Right hindlimb (tissue), 1 donor: ENCODE data around the gene PLG.
"Not testable (repeated sequence)": the region's sequence is repeated elsewhere in the genome, so short reads cannot be mapped to it uniquely, and the experiment has no call there.

Experiments used
- DNase-seq: peaks from one replicate; pipeline ENCODE4 v3.0.0-alpha.2; 2018

Gene PLG

DNA sequence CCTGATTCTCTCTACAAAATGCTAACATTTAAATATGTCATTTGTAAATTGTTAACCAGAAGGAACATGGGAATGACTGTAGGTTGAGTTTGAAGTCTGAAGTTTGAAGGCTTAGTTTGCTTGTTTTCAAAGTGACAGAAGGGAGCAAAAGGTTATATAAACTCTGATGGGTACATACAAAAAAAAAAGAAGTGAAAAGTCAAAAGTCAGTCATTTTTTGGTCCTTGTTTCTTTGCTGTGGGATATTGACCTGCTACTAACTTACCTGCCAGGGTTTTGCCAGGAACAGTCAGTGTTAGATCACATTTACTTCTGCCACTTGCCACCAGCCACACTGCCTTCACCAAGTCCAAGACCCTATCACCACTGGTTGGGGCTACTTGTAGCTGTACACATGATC lies 6.9 kb downstream of the PLG start:
- DNase-seq: not testable (repeated sequence)

DNA sequence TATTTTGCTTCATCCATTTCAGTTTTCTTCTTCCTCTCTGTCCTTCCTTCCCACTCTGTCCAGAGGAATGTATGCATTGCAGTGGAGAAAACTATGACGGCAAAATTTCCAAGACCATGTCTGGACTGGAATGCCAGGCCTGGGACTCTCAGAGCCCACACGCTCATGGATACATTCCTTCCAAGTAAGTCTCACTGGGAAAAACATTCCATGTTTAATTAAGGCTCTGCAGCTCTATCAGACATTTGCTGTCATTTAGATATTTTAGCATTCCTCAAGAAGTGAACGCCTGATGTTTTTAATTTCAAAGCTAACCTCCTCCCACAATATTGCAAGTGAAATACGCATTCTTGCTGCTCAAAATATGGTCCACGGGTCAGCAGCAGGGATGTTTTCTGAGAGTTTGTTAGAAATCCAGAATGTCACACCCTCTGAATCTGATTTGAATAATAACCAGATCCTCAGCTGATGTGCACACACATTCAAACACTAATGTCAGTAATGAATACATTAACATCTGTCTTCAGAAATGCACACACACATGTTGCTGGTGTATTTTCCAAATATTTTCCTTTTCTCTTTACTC lies 12.8 kb downstream of the PLG start:
- no peak for DNase-seq

- DNase-seq: no peak
Measured at GRCh38 chr6:160730911-160731310, 28.9 kb downstream of the PLG start.

- DNase-seq: peak; percentile 42
Measured at GRCh38 chr6:160733050-160733646, 31.1 kb downstream of the PLG start.

DNA sequence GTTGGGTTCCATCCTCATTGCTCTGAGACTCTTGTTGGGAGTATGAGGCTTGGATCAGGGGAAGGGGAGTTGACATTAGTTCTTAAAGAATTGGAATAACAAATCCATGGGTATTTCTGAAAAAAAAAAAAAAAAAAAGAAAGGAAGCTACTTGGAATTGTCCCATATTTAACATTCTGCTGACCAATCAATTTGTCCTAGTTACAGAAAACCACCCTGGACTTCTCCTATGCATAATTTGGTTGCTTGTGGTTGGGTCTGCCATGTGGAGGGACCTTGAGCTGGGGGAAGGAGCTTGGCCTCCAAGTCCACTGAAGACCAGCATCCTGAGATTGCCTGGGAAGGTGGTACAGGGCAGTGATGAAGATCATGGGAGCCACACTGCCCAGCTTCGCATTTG lies 32.6 kb downstream of the PLG start:
- no peak for DNase-seq

GRCh38 chr6:160735523-160735922 lies 33.5 kb downstream of the PLG start:
- DNase-seq: no peak

DNA sequence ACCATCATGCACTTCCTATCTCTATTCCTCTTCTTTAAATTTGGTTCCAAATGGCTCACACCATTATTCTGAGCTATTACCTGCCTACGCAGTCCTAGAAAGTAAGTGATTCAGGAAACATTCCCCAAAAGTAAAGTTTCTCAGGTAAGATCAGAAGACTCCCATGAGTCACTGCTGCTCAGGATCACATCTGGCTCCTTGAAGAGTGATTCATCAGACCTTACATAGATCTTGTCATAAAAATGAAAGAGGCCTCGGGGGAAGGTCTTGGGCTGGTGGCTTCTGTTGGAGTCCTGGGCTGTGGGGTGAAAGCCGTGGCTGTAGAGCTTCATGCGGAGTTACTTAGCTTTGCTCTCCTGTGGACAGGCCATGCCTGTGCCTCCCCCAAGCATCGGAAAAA lies 35.9 kb downstream of the PLG start:
- DNase-seq: no peak

- DNase-seq: no peak
Measured at GRCh38 chr6:160739955-160740354, 37.9 kb downstream of the PLG start.

DNA sequence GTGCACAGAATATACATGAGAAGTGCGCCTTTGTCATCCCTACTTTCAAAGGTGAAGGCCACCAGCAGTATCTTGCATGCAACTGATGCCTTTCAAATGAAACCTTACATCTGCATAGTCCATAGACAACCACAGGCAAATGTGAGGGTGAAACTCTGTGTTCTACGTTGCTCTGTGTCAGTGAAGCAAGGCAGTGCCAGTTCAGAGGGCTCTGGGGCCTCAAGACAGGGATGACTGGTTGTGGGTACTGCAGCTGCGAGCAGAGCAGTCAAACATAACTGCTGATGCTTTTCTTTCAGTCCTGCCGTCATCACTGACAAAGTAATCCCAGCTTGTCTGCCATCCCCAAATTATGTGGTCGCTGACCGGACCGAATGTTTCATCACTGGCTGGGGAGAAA lies 39.0 kb downstream of the PLG start:
- not testable (repeated sequence) for DNase-seq

DNA sequence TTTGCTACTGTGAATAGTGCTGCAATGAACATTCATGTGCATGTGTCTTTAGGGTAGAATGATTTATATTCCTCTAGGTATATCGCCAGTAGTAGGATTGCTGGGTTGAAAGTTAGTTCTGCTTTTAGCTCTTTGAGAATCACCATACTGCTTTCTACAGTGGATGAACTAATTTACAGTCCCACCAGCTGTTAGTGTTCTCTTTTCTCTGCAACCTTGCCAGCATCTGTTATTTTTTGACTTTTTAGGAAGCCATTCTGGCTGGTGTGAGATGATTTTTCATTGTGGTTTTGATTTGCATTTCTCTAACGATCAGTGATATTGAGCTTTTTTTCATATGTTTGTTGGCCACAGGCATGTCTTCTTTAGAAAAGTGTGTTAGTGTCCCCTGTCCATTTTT lies 40.0 kb downstream of the PLG start:
- no peak for DNase-seq

- DNase-seq: no peak
Measured at GRCh38 chr6:160750276-160750689, 48.2 kb downstream of the PLG start.

- not testable (repeated sequence) for DNase-seq
Measured at GRCh38 chr6:160753211-160753610, 51.2 kb downstream of the PLG start.

GRCh38 chr6:160755165-160755564 lies 53.1 kb downstream of the PLG start:
- no peak for DNase-seq

GRCh38 chr6:160756021-160756420 lies 54.0 kb downstream of the PLG start:
- DNase-seq: no peak

GRCh38 chr6:160756871-160757270 lies 54.8 kb downstream of the PLG start:
- DNase-seq: no peak

DNA sequence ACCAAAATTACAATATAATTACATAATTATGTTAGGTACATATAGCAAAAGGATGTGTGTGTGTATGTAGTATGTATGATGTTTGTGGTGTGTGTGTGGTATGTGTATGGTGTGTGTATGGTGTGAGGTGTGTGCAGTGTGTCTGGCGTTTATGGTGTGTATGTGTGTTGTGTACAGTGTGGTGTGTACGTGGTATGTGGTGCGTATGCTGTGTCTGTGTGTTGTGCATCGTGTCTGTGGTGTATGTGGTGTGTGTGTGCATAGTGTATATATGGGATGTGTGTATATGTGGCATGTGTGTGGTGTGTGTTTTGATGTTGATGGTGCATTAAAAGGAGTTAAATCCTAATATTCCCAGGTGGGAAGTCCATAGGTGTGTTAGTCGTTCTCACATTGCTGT lies 62.8 kb downstream of the PLG start:
- no peak for DNase-seq

DNA sequence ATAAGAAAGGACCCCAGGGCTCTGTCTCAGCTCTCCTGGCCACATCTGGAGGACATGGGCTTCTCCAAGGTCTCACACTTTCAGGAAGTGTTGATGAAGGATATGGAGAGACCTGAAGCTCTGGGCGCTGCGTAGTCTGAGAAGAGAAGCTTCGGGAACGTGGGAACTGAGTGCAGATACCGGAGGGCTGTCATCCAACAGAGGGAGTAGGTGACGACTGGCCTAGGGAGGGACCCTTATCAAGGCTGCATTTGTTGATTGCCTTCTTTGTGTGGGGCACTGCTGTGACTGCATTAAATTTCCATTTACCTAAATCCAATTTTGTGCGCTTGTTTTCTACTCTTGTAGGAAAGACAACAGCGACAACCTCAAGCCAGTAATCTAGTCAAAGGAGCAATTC lies 63.4 kb downstream of the PLG start:
- DNase-seq: no peak

DNA sequence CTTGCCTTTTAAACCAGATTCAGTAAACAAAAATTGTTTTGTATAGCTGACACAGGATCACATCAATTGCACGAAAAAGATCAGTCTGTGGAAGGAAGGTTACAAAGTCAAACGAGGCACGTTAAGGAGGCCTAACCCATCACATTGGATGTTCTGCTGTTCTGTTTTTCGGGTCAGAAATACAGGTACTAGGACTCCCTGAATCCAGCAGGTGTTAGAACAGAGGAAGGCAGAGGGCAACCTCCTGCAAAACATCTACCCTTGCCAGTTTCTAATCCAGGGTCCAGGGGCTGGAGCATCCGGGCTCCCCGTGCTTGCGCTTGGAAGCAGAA lies 64.6 kb downstream of the PLG start:
- no peak for DNase-seq

GRCh38 chr6:160766989-160767646 lies 65.1 kb downstream of the PLG start:
- DNase-seq: peak; percentile 83

DNA sequence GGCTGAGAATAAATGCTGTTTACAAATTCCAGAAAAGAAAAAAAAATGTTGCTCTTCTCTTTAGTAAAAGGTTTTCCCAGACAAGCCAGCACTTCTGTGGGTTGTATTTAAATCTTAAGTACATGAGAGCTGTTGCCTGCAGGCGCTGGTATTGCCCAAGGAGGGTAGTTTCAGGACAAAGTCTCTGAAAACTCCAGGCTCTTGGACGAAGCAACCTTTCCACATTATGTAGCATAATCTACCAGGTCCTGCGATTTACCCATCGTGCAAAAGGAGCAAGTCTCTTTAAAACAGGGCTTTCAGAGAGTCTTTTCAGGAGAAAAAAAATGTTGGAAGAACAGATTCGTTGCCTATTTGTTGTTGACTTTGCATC lies 65.6 kb downstream of the PLG start:
- no peak for DNase-seq

DNA sequence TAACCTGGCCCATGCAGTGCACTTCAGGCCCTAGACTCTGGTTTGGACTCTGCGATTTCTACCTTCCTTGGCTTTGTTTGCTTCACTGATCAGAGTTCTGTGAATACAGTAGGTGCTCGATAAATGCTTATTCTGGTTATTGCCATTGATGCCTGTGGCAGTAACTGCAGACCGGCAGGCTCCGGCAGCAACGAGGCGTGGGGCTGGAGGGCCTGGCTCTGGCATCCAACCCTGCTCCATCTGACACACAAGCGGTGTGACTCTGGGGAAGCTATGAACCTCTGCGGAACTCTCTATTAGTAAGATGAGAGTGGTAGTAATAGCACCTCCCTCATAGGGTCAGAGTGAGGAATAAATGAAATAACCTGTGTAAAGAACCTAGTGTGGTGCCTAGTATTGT lies 66.1 kb downstream of the PLG start:
- DNase-seq: no peak

GRCh38 chr6:160774399-160774798 lies 72.4 kb downstream of the PLG start:
- DNase-seq: no peak

- no peak for DNase-seq
Measured at GRCh38 chr6:160775792-160776580, 73.9 kb downstream of the PLG start.

- not testable (repeated sequence) for DNase-seq
Measured at GRCh38 chr6:160779095-160779494, 77.1 kb downstream of the PLG start.
